GM12873 (cell line): ENCODE results near the gene ERC2.

Source experiments
- CTCF ChIP-seq: IDR thresholded peaks from 2 replicates; pipeline ENCODE4 v1.5.1; 2012; ENCODE audit warnings: low read depth, mild to moderate bottlenecking, moderate library complexity, low read length, control low read depth; ENCODE audit not compliant: insufficient read depth; ENCODE audit errors: missing control alignments

Gene ERC2

GRCh38 chr3:56468184-56469106 lies at the start of gene ERC2:
TSS of gene ERC2 (minus strand) at chr3:56468467.
- no peak for TF ChIP-seq CTCF

DNA sequence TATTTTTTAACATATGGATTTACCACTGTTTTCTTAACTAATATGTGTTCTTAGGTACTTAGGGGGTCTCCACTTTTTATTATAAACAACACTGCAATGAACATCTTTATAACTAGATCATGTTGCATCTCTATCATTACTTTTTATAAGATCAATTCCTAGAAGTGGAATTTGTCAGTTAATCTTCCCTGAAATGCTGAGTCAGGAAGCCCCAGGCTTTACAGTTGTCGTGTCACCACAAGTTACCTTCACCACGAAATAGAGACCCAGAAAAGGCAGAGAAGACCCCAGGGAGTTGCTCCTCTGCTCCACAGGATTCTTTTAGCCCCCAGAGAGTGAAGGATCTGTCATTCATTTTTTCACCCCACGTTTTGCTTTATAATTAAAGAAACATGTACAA lies 34.5 kb upstream of the ERC2 start:
- TF ChIP-seq CTCF: no peak

- peak; percentile 98 for TF ChIP-seq CTCF
These were observed 26.5 kb upstream of the ERC2 start for GRCh38 chr3:56494679-56495322.

- TF ChIP-seq CTCF: no peak
These were observed 23.3 kb upstream of the ERC2 start for GRCh38 chr3:56491566-56491965.

- TF ChIP-seq CTCF: no peak
These were observed 20.7 kb upstream of the ERC2 start for GRCh38 chr3:56488812-56489600.

GRCh38 chr3:56484525-56485032 lies 16.3 kb upstream of the ERC2 start:
- no peak for TF ChIP-seq CTCF
